Fibroblast of skin of abdomen (primary cell): ENCODE data around the gene GRIK1.

ENCODE experiments used
- DNase-seq: peaks from one replicate; pipeline ENCODE4 v3.0.0-alpha.2; 2013

GRIK1 gene

DNA sequence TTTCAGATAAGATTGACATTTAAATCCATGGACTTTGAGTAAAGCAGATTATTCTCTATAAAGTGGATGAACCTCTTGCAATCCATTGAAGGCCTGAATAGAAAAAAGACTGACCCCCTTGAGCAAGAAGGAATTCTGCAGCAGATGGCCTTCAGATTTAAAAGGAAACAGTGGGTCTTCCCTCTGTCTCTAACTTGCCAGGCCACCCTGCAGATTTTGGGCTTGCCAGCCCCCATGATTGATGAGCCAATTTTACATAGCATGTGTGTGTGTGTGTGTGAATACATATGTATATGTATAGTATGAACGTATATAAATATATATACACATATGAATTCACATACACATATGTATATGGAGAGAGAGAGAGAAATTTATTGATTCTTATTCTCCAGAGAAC is 113.4 kb downstream of the GRIK1 start:
- no peak for DNase-seq

DNA sequence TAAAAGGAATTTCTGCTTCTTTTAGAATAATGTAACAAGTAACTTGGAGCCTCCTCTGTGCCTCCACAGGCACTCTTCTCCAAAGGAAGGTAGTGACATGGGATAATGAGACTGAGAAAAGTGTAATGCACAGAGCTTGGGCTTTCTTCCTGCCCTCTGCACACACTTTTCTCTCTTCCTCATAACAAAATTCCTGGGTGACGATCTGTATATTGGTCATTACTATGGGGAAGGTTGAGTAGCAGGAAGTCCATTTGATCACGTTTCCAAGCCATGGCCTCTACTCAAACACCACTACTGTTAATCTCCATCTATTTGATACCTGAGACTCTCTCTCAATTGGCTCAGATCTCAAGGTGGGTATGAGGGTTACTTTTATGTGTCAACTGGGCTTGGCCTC is 113.9 kb downstream of the GRIK1 start:
- no peak for DNase-seq

DNA sequence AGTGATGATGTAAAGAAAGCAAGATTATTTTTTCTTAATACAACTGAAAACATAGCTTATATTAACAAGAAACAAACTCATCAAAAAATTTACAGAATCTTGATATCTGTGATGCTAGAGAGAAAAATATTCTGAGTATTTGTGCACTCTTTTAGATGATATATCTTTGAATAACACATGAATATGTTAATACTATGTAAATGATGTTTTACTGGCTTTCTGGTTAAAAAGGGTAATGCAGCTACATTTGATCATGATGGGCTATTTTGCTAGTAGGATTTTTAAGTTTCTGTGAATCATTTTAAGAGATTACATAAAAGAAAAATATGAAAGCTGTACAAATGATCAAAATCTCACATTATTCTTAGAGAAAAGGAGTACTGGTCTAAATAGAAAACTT is 114.5 kb downstream of the GRIK1 start:
- no peak for DNase-seq

DNA sequence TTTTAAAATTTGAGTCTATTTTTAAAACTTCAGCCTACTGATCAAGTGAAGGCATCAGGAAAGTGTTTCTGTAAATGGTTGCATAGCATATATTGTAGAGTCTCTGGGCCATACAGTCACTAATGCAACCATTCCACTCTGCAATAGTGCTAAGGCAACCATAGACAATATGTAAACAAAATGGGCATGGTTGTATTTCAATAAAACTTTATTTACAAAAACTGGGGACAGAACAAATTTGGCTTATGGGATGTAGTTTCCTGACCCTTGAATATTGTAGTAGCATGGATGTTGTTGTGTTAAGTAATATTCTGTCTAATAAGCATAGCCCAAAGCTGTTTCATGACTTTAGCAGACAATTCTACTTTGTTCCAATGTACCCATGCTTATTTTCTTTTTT is 117.7 kb downstream of the GRIK1 start:
- DNase-seq: no peak

DNA sequence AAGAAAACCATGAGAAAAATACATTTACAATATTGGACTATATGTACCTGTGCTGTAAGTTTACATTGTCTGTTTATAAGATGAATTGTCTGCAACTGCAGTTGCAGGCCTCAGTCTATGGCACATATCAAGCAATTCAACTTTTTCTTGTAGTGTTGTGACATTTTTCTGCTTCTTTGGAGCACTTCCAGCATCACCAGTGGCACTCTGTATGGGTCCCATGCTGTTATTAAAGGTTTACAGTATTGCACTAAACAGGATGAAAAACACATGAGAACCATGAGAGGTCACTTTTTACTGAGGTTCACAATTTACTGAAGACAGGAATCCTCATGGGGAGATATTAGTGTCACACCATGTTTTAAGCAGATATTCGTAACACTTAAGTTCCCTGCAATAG is 118.6 kb downstream of the GRIK1 start:
- DNase-seq: no peak

DNA sequence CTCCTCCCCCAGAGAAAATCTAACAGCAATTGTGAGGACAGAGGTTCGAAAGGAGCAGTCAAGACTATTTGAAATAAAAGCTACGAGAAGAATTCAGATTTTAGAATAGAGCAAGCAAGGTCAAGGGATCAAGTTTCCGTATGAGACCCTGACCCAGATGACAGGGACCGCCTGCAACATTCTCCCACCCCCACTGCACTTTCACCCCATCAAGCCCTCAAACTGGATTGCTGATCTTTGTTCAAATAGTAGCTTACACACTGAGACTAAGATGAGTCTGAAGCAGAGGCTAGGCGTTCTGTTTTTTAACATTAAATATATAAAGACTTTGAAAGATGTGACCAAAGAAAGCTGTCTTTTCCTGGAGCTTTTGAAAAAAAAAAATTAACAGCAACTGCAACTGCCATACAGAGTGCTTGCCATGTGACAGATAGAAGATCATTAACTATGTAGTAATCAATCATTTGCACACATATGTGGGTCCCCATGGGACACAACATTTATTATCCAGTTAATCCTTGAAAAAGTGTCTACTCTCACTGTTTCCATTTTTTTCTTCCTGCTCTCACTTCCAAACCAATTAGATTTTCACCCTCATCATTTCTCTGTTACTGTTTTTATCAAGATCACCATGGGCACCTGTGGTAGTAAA is 120.0 kb downstream of the GRIK1 start:
- DNase-seq: no peak

DNA sequence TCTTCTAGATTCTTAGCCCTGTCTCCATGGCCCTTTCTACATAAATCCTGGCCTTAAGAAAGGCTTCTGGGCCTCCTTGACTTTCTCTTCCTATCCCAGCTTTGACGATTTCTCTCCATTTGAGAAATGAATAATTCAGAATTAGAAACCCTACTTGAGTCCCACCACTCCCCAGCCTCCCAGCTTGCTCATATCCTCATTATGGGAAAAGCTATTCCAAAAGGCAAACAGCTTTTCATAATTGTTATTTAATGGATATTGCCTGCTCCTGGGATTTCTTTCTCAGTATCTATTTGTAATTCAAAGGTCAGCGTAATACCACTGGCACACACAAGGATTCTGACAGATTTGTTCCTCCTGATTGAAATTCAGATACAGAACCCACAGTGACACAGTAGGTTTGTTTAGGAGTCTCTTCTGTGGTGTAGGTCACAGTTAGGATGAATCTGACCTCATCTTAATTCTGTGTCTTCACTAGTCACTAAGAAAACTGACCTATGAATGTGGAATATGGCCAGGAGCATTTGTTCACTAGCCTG is 121.3 kb downstream of the GRIK1 start:
- no peak for DNase-seq

DNA sequence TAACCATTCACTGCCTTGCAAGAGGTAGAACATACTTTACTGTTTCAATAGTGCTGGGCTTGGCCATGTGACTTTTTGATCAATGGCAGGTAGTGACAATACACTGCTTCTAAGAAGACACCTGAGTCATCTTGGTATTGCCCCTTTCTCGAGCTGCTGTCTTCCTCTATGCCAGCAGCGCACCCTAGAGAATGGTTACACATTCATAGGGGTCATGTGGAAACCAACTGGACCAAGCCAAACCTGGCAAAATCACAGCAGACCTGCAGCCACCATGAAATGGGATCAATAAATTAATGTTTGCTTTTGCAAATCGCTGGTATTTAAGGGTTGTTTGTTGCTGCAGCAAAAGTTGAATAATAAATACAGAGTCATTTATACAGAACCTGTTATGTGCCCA is 122.3 kb downstream of the GRIK1 start:
- no peak for DNase-seq

DNA sequence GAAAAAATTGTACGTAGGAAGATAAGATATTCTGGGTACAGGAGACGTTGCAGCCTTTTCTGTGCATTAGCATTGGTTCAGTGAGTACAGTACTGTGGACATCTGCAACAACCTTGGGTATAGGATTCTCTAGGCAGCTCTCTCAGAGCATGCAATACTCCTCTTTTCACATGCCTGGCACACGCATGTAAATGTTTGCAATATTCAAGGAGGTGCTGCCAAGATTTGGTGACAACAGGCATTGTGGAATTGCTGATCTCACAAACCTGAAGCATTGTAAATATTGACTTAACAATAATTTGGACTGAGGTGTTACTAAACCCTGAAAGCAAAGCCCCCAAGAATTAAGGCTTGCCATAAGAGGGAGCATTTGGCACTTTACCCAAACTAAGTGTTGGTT is 126.8 kb downstream of the GRIK1 start:
- DNase-seq: no peak

DNA sequence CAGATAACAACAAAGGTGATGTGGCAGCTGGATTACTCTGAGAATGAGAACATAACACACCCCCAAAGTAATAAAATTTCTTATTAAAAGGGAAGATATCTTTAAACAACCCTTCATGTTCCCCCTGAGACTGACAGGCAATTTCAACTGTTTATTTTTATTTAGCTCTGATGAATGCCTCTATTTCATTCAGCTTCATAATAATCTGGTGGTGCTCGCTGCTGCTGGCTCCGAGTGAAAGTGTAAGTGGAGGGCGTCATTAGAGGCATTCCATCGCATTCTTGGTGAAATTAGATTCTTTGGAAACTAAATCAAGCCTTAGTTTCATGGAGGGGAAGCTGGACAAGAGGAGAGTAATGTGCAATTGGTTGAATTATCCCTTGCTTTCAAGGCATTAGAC is 128.9 kb downstream of the GRIK1 start:
- no peak for DNase-seq

DNA sequence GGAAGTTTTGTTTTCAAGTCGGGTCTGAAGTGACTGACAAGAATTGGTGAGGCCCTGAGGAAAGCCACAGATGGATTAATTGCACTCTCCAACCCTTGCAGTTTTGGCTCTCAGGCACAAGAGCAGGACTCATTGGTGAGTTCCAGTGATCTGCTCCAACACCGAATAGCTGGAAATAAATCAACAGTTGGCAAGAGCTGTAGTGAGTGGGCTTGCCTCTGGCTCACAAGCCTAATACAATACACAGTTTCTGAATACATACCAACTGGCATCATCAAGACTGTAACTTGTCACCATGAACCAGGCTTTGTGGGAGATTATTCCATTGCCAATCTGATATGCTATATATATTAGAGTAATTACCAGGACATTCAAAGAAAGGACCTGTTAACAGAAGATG is 131.6 kb downstream of the GRIK1 start:
- DNase-seq: no peak

DNA sequence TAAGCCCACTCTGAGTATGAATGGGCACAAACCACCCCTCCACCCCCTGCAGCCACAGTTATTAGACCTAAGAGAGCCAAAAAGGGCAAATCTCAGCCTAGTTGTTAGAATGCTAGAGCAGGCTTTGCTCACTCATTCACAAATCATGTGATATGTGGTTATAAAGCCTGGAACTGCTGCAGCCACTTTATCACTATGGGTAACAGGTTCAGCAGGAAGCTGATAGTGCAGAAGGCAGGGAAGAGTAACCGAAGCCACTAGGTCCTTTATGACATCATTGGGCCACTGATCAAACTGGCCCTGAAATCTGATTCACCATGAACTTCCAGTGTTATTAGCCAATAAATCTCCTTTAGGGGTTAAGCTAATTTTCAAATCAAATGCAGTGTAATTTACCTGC is 134.7 kb downstream of the GRIK1 start:
- no peak for DNase-seq

DNA sequence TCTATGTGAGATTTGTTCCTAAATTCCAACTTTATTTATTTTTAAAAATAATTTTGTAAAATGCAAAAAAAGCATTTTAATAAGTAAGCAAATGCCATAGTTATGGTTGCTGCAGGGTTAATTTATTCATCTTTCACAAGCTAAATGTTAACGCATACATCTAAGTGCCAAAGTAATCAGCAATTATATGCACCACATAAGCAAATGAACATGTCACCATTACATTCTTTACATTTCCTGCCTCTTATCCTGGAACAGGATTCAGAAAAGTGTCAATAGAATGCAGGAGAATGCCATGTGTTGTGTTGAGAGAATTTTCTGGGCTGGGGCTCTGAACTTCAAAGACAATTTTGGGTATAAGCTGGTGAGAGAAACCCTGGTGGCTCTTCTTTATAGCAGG is 136.6 kb downstream of the GRIK1 start:
- no peak for DNase-seq

DNA sequence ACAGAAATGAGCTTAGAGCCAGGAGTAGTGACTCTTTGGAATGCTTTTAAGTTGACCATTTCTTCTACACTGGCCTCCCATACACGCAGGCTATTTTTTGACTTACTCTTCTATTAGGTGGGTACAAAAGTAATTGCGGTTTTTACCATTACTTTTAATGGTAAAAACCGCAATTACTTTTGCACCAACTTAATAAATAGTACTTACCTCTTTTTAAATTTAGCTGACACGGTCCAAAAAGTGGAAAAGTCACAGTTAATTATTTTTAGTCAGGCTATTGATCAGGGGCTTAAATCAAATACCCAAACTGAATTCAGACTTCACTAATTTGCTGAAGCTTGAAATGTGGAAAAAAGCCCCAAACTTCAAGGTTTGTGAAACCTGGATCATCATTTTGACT is 138.7 kb downstream of the GRIK1 start:
- DNase-seq: no peak

DNA sequence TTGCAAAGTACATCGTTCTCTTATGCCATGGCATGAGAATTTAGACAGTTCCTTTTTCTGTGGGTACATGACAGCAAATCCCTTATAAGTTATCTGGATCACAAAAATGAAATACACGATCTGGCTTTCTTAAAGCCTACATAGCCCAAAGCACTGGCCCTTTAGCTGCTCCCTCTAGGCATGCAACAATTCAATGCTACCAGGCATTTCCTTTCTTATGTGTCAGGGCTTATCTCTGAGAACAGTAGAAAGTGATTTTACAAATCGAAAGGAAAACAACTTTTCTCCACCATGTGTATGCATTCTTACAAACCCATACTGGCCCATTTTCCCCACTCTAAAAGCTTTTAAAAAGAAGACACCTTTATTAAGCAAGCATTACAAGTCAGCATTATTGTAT is 139.7 kb downstream of the GRIK1 start:
- DNase-seq: no peak

DNA sequence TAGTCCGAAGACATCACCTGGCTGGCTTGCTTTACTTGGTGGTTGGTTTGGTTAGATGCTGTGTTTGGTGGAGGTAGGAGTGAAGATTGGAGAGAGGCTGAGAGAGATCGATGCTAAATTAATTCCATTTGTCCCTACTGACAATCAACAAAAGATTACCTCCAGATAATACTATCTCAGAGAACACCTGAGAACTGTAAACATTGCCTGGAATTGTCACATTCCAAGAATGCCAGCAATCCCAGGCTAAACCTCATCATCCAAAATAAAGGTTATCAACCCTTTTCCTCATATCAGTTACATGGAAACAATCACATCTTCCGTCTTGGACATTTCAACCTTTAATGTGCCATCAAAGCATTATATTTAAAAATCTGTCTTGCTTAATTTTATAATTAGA is 141.0 kb downstream of the GRIK1 start:
- no peak for DNase-seq

DNA sequence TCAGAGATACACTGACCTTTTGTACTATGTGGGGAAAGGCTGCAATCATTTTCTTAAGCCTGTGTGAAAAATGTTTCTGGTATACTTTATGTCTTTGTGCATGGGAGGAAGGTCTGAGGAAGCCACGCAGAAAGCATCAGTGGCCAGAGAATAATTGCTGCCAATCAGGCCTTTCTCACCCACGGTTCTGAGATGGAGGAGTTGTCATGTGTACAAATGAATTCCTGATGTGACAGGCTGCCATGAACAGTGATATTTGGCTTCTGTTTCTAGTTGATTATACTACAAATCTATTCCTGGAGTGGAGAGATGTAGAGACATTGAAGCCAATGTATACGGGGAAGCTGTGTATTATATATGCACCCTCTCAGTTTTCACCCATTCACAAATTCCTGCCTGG is 142.6 kb downstream of the GRIK1 start:
- no peak for DNase-seq

DNA sequence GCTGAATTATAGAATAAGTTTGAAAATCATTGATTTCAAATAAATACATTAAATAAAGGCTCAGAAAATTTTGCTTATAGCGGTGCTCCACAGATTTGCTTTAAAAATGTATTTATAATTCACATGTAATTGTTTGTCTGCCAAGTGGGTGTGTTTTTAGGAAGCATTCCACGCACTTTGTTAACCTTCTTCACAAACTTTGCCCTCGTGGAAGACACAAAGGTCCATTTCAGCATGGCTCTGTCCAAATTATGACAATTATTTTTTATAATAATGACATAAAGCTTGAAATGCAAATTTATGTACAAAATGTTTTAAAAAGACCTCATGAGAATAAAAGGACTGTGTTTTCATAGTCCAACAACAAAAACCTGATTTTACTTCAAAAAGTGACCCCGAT is 146.1 kb downstream of the GRIK1 start:
- no peak for DNase-seq

DNA sequence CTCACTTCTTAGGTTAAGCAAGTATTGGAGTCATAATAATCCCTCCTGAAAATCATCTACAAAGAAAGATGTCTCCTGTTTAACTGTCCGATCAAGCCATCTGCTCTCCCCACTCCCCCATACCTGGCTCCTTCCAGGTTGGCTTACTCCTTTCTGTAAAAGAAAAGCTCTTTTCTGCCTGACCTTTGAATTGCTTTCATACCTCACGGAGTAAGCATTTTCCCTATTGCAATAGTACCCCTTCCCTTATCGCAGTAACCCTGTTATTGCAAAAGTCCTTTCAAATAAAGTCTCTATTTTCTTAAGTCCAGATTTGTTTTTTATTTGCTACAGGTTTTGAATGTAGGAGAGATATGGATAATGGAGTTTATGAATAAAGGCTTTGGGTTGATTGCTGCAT is 150.4 kb downstream of the GRIK1 start:
- DNase-seq: no peak

DNA sequence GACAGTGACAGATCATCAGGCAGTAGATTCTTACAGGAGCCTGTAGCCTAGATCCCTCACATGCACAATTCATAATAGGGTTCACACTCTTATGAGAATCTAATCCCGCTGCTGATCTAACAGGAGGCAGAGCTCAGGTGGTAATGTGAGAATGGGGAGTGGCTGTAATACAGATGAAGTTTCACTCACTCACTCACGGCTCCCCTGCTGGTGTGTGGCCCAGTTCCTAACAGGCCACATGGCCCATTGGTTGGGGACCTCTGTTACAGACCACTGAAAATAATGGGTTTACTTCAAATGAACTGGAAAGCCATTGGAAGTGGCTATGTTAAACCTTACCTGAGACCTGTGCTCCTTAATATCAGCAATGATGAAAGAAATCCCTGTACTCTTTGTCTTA is 151.0 kb downstream of the GRIK1 start:
- no peak for DNase-seq

DNA sequence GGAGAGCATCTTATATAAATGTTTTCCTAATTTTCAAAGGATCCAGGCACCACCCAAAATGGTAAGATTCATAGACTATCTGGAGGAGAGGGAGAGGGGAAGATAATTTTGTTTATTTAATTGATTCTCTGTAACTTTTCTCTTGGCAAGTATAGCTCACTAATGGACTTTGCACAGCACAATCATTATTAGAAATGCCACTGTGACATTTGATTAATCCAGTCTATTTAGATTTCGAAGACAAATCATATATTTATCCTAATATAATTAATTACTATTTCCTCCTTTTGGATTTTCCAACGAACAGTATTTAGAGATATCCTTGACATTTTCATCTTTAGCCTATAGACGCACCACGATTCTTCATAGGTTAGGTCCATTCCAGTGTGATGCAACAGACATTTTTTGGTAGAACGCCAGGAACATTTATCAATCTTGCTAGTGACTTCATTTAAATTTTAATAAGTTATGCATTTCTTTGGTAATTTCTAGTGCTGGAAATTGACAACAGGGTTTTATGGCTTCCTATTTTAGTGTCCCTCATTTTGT is 152.4 kb downstream of the GRIK1 start:
- no peak for DNase-seq

DNA sequence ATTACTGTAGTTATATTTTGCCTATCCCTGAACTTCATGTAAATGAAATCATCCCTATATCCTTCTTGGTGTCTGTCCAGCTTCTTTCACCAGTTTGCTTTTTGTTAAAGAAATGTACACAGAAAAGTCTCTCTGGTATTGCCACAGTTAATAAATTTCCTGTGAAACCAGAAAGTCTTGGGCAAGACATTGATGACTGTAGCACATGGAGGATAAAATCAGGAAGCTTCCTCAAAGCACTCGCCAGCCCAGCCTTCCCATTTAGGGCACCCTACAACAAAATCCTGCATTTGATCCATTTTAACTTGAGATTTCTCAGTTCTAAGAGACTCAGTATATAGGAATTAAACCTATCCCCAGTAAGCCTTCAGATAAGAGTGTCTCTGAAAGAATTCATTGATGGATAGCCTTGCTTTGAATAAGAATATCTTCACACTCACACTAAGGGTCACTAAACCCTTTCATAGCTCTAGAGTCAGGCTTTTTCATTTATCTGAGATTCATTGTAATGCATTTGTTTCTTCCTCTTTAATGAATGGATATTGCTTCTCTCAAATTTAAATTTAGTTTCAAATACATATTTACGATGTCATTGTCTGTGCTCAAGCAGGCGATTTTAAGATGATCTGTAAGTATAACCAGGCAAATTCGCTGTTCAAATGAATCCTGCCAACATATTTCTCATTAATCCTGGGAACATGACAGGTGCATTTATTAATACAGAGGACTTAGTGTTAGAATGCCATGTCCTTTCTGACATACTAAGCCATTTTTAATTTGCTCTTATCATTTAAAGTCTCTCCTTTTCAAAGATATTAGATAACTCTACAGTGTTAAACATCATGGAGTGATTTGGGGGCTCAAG is 153.1 kb downstream of the GRIK1 start:
- no peak for DNase-seq

DNA sequence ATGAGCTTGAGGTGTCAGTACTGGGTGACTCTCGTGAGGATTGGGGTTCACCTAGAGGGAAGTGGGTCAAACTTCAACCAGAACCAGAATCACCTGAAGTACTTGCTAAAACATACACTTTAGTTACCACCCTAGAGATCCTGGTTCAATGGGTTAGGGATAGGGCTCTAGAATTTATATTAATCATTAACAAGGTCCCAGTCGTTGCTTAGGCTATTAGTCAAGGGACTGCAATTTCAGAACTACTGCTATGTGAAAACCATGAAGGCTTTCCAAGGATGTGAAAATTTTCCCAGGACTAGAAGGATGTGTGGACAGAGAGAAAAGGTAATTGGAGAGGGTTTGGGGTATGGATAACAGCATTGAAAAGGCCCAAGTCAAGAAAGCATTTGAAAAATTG is 162.6 kb downstream of the GRIK1 start:
- DNase-seq: no peak

DNA sequence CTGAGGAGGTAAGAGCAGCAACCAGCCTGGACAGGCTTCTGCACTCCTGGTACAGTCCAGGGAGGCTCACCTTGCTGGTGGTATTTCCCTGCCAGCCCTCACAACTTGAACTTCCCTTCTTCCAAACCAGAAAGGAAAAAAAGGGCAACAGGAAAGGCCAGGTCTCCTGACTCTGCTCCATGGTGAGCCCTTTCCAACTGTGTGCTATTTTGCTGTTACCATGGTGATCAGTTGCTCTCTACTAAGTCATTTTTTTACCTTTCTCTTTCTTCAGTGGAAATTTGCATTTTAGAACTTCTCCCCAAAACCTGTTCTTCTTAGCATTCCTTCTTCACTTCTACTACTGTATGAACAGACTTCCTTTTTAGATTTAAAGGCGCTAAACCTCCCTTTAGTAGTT is 164.3 kb downstream of the GRIK1 start:
- DNase-seq: no peak
